Peyer's patch (tissue), 4 donors: ENCODE measurements around the gene SRBD1. TPM values are rescaled to one million over a fixed set of nuclear protein-coding genes. Genes with fewer than 3 reads are reported as not detected.
A peak's percentile ranks its signal among the peaks of the same experiment; 100 is the strongest.

ENCODE experiments used
- DNase-seq, 3 donors: peaks; one replicate each; pipeline ENCODE4 v3.0.0-alpha.2; 2017 to 2019
- H3K27ac ChIP-seq, 4 donors: fragments of 200-600 bp; sonication (generic); one replicate each; pipeline ENCODE4 v1.5.1; 2016 to 2019
- H3K27me3 ChIP-seq, 2 donors: fragments of 200-600 bp; sonication (generic); one replicate each; pipeline ENCODE4 v1.5.1; 2019
- H3K36me3 ChIP-seq, 3 donors: fragments of 200-600 bp; sonication (generic); one replicate each; pipeline ENCODE4 v1.5.1; 2016 to 2019
- H3K4me1 ChIP-seq, 4 donors: fragments of 200-600 bp; sonication (generic); one replicate each; pipeline ENCODE4 v1.5.1; 2016 to 2019
- H3K4me3 ChIP-seq, 4 donors: fragments of 200-600 bp; sonication (generic); 1 replicate in 3 of 4; 2 replicates in 1 of 4; pipeline ENCODE4 v1.5.1; 2016 to 2019; ENCODE audit warnings: mild to moderate bottlenecking in 1 of 4
- H3K9me3 ChIP-seq, 4 donors: fragments of 200-600 bp; sonication (generic); one replicate each; pipeline ENCODE4 v1.5.1; 2016 to 2019; ENCODE audit warnings: mild to moderate bottlenecking in 1 of 4
- POLR2A ChIP-seq, 2 donors: fragments of 450-650 bp; IDR thresholded peaks; one replicate each; pipeline ENCODE4 v1.5.1; 2017; ENCODE audit warnings: antibody characterized with exemption in 2 of 2, mild to moderate bottlenecking in 2 of 2, moderate library complexity in 2 of 2
- total RNA-seq, 4 donors: library from RNA; depleted of rRNA; stranded (reverse); fragments of >200 nt; gene quantifications; one replicate each; pipeline ENCODE4 v1.1.0, GENCODE V29; 2016
- TF ChIP-seq, protein P1 (sequence below), 6 experiments: fragments of 450-650 bp in 4 of 6; fragments of 200-600 bp in 2 of 6; sonication (generic) in 1 of 6; IDR thresholded peaks; one replicate each; pipeline ENCODE4 v1.5.1; 2017 to 2019; ENCODE audit warnings: antibody characterized with exemption in 6 of 6, mild to moderate bottlenecking in 3 of 6, moderate library complexity in 1 of 6

SRBD1 gene
- total RNA-seq, 4 donors from 2014 or later: 14.9 to 32.2 (median 22.5) TPM

DNA sequence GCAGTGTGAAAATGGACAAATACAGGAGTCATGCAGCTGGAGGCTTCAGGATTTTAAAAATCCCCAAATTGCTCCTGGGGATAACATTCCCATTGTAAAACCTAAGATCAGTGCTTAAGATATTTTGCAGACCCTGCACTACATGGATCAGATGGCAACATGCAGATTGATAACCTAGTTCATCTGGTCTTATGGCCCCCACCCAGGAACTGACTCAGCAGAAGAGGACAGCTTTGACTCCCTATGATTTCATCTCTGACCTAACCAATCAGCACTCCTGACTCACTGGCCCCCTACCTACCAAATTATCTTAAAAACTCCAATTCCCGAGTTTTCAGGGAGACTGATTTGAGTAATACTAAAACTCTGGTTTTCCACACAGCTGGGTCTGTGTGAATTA, 20.0 kb downstream of the SRBD1 start:
- Histone ChIP-seq H3K9me3 (no peaks in the 10 kb centered on the region), H3K36me3 (no peaks in the 10 kb centered on the region), H3K27me3 (no peaks in the 10 kb centered on the region), H3K4me1 (no peaks in the 10 kb centered on the region), H3K27ac (no peak overlapping the region), H3K4me3 (no peak overlapping the region)
- TF ChIP-seq, protein P1, sequence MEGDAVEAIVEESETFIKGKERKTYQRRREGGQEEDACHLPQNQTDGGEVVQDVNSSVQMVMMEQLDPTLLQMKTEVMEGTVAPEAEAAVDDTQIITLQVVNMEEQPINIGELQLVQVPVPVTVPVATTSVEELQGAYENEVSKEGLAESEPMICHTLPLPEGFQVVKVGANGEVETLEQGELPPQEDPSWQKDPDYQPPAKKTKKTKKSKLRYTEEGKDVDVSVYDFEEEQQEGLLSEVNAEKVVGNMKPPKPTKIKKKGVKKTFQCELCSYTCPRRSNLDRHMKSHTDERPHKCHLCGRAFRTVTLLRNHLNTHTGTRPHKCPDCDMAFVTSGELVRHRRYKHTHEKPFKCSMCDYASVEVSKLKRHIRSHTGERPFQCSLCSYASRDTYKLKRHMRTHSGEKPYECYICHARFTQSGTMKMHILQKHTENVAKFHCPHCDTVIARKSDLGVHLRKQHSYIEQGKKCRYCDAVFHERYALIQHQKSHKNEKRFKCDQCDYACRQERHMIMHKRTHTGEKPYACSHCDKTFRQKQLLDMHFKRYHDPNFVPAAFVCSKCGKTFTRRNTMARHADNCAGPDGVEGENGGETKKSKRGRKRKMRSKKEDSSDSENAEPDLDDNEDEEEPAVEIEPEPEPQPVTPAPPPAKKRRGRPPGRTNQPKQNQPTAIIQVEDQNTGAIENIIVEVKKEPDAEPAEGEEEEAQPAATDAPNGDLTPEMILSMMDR (IDR thresholded peaks at IDR 0.05): no peak
- no peak for TF ChIP-seq POLR2A (IDR thresholded peaks at IDR 0.05)
- no peak for DNase-seq

DNA sequence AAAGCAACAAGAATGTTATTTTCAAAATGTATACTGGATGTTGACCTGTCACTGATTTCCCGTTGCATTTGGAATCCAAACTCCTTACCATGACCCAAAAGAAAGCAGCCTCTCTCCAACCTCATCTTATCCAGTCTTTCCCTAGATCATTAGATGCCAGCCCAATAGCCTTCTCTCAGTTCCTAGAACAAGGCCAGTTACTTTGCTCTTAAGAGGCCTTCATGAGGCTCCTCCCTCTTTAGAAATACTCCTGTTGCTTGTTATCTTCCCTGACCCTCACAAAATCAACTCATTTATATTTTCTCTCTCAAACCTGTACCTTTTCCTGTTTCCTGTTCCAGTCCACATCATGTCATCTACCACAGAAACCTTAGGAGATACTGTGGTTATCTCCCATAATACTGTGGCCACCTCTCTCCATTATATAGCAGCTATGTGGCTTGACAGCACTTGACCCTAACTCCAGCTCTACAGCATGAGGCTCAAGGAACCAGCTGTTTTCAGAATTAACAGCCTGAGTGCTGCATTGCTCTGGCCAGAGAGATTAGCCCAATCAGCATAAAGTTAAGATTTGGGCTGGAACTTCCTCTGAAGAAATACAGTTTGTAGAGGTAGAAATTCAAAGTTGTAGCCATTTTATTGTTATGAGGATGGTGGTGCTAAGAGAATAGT, 22.8 kb downstream of the SRBD1 start:
- Histone ChIP-seq H3K27ac (no peak overlapping the region), H3K36me3 (no peaks in the 10 kb centered on the region), H3K4me1 (no peaks in the 10 kb centered on the region), H3K9me3 (no peaks in the 10 kb centered on the region), H3K4me3 (no peak overlapping the region), H3K27me3 (no peaks in the 10 kb centered on the region)
- no peak for TF ChIP-seq POLR2A (IDR thresholded peaks at IDR 0.05)
- TF ChIP-seq, protein P1 (IDR thresholded peaks at IDR 0.05): no peak
- no peak for DNase-seq

DNA sequence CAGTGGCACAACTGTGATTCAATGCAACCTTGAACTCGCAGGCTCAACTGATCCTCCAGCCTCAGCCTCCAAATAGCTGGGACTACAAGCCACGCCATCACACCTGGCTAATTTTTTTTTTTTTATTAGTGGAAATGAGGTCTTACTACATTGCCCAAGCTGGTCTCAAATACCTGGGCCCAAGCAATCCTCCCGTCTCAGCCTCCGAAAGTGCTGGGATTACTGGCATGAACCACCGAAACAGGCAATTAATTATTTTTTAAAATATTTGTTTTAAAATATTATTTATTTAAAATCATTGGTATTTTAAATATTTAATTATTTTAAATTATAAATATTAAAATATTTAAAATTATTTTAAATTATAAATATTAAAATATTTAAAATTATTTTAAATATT, 24.5 kb downstream of the SRBD1 start:
- no peaks in the 10 kb centered on the region for H3K27me3 ChIP-seq
- DNase-seq: no peak
- H3K9me3 ChIP-seq: no peaks in the 10 kb centered on the region
- H3K4me1 ChIP-seq: no peaks in the 10 kb centered on the region
- no peaks in the 10 kb centered on the region for H3K36me3 ChIP-seq
- no peak overlapping the region for H3K27ac ChIP-seq
- no peak for TF ChIP-seq POLR2A (IDR thresholded peaks at IDR 0.05)
- TF ChIP-seq, protein P1 (IDR thresholded peaks at IDR 0.05): no peak
- no peak overlapping the region for H3K4me3 ChIP-seq

GRCh38 chr2:45585267-45585861, 25.7 kb downstream of the SRBD1 start:
- no peak for DNase-seq
- TF ChIP-seq, protein P1 (IDR thresholded peaks at IDR 0.05): peak in 5 of 6 experiments; percentile 55 to 76 (median 70)
- no peak for TF ChIP-seq POLR2A (IDR thresholded peaks at IDR 0.05)
- Histone ChIP-seq H3K27me3 (no peaks in the 10 kb centered on the region), H3K27ac (no peak overlapping the region), H3K4me3 (no peak overlapping the region), H3K36me3 (no peaks in the 10 kb centered on the region), H3K9me3 (no peaks in the 10 kb centered on the region), H3K4me1 (no peaks in the 10 kb centered on the region)

- DNase-seq: no peak
- Histone ChIP-seq H3K4me3 (no peak overlapping the region), H3K27me3 (no peaks in the 10 kb centered on the region), H3K36me3 (no peaks in the 10 kb centered on the region), H3K9me3 (no peaks in the 10 kb centered on the region), H3K4me1 (no peaks in the 10 kb centered on the region), H3K27ac (no peak overlapping the region)
- TF ChIP-seq POLR2A (IDR thresholded peaks at IDR 0.05): no peak
- TF ChIP-seq, protein P1 (IDR thresholded peaks at IDR 0.05): no peak
Observed at GRCh38 chr2:45583977-45584376, 27.1 kb downstream of the SRBD1 start.
